GM18498 (cell line): ENCODE results near the gene SBF2.
"Not testable (repeated sequence)": the region's sequence is repeated elsewhere in the genome, so short reads cannot be mapped to it uniquely, and the experiment has no call there.

Source experiments
- ATAC-seq: cut with Tn5 transposase; IDR thresholded peaks from one replicate; pipeline ENCODE4 v1.9.1; 2021; ENCODE audit warnings: mild to moderate bottlenecking, moderate library complexity; ENCODE audit not compliant: unreplicated experiment

SBF2 gene

DNA sequence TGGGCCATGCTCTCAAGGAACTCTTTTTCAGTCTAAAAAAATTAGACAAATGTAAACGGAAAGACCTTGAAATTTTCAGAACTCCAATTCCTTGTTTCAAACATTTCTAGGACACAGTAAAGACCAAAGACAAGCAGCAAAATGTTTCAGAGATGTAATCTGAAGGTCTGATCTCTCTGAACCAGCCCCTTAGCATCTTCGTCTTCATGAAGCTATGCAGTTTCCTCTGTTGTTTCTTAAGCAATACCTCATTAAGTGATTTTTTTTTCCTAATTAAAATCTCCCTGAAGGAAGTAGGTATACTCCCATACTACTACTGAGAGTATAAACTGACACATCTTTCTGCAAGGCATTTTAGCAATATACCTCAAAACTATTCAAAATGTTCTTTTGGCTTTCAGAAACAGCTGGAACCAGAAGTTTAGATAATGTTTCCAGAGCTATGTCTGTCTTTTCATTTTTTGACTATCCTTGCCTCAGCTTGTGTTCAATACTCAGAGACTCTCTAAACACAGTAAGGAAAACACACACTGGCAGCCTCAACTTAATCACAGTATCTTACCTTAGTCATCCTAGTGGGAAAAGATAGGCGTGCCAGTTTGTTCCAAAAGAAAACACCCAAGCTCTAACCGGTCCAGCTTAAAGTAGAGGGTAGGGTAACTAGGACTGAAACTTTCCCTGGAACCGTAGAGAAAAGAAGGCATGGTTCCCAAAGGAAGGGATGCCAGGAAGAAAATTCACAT is 25.1 kb downstream of the SBF2 start:
- ATAC-seq: no peak

- no peak for ATAC-seq
These were observed 26.2 kb downstream of the SBF2 start for GRCh38 chr11:10267821-10268220.

DNA sequence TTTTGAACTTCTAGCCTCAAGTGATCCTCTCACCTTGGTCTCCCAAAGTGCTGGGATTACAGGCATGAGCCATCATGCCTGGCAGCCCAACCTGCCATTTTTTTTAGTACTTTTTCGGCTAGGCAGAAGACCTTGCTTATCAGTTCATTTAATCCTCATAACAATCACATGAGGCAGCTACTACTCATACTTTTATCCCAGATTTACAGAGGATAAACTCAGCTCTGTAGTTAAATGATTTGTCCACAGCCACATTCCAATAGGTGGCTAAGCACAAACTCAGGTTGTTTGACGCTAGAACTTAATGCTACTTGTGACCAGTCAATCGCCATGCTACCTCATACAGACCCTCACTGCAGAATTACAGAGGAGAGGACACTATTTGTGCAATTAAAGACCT is 28.1 kb downstream of the SBF2 start:
- ATAC-seq: no peak

- ATAC-seq: not testable (repeated sequence)
These were observed 29.3 kb downstream of the SBF2 start for GRCh38 chr11:10264716-10265115.

DNA sequence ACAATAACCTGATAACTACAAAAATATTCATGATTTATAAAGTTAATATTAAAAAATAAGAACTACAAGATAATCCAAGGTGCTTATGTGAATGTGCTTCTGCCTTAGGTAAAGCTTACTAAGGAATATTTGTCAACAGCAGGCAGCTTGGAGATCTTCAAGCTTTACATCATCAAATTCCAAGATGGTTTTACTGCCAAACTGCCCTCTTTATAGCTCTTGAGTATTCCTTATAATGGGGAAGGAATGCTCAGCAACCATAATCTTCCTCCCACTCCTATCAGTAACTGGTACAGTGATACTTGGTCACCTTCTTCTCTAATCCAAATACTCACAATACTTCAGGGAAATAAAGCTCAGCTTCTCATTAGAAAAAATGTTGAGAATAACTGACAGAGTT is 30.1 kb downstream of the SBF2 start:
- ATAC-seq: no peak

GRCh38 chr11:10261821-10262220 is 32.2 kb downstream of the SBF2 start:
- ATAC-seq: no peak

DNA sequence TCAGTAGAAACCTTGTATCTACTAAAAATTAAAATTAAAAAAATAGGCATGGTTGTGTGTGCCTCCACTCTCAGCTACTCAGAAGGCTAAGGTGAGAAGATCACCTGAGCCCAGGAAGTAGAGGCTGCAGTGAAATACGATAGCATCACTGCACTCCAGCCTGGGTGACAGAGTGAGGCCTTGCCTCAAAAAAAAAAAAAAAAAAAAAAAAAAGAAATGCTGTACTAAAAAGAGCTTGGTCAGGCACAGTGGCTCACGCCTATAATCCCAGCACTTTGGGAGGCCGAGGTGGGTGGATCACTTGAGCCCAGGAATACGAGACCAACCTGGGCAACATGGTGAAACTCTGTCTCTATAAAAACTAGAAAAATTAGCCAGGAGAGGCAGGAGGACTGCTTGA is 36.5 kb downstream of the SBF2 start:
- no peak for ATAC-seq

DNA sequence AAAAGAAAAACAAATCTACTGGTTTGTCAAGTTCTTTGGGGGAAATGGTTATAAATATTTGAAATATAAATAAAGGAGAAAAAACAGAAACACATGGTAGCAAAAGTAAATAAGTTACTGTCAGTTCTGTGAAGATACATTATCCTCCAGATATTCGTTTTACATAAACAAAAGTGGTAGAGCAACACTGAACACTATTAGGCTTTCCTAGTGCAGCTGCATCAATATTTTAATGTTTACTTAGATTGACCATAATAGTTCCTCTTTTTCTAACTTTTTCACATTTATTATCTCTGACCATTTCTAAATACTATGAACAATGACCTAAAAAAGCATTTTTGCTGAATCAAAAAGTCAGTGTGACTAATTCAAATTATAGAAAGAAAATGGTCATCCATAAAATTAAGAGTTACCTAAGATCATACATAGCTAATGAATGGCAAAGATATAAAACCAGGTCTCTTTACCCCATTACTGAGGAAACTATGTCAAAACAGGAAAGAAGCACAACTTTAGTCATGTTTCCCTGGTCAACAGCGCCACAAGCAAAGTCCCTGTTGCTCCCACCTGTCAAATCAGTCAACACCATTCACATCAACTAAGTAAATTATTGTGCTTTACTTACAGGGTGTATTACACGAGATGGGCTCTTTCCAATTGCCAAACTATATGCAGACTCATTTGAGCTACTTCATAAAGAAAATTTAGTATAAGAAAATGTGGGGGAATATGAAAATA is 38.5 kb downstream of the SBF2 start:
- no peak for ATAC-seq

DNA sequence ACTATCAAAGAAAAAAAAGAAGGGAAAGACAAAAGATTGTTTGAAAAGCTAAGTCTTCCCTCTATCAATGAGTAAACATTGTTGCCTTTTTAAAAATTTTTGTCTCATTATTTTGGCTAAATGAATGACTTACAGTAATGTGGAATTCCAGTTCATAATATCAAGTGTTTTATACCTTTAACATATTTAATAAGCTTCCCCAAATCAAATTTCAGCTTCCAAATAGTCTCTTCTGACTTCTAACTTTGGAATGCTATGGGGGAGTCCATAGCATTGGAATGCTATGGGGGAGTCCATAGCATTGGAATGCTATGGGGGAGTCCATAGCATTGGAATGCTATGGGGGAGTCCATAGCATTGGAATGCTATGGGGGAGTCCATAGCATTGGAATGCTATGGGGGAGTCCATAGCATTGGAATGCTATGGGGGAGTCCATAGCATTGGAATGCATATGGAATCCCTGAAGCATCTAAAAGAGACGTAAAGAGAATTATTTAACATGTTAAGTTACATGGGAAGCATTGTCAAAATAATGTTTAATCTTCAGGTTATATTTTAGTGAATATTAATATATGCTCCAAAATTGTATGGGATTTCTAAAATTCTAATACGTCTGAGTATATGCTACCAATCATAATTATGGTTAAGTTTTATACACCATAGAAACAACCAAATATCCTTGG is 44.4 kb downstream of the SBF2 start:
- ATAC-seq: not testable (repeated sequence)

DNA sequence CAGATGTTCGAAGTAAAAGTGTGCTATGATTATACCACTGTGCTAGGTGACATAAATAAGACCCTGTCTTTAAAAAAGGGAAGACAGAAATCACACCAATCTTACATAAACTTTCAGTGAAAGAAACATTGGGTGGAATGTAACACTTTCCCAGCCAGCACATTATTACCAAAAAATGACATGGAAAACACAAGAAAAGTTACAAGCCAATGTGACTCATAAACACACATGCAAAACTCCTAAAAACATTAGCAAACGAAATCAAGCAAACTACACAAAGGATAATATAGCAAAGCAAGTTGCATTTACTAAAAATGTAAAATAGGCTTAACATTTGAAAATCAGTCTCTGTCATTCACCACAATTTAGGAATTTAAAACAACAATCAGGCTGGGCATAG is 47.0 kb downstream of the SBF2 start:
- ATAC-seq: no peak

GRCh38 chr11:10243896-10244575 is 50.0 kb downstream of the SBF2 start:
- no peak for ATAC-seq

DNA sequence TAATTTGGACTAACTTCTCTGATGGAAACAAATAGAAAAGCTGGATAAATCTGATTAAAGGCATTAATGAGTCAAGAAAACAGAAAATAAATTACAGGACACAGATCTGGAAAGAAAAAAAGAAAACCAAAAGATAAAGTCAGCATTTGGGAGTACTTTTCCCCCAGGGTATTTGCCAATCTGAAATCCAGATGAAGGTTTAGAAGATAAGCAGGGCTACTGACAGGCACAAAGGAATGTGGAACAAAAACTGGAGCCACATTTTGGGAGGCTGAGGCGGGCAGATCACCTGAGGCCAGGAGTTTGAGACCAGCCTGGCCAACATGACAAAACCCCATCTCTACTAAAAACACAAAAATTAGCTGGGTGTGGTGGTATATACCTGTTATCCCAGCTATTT is 57.2 kb downstream of the SBF2 start:
- ATAC-seq: no peak

- no peak for ATAC-seq
These were observed 60.4 kb downstream of the SBF2 start for GRCh38 chr11:10233581-10233980.

- no peak for ATAC-seq
These were observed 61.3 kb downstream of the SBF2 start for GRCh38 chr11:10232756-10233155.

DNA sequence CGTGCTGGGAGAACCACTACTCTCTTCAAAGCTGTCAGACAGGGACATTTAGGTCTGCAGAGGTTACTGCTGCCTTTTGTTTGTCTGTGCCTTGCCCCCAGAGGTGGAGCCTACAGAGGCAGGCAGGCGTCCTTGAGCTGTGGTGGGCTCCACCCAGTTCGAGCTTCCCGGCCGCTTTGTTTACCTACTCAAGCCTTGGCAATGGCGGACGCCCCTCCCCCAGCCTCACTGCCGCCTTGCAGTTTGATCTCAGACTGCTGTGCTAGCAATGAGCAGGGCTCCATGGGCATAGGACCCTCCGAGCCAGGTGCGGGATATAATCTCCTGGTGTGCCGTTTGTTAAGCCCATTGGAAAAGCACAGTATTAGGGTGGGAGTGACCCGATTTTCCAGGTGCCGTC is 62.2 kb downstream of the SBF2 start:
- ATAC-seq: not testable (repeated sequence)

GRCh38 chr11:10225553-10225952 is 68.5 kb downstream of the SBF2 start:
- ATAC-seq: no peak

DNA sequence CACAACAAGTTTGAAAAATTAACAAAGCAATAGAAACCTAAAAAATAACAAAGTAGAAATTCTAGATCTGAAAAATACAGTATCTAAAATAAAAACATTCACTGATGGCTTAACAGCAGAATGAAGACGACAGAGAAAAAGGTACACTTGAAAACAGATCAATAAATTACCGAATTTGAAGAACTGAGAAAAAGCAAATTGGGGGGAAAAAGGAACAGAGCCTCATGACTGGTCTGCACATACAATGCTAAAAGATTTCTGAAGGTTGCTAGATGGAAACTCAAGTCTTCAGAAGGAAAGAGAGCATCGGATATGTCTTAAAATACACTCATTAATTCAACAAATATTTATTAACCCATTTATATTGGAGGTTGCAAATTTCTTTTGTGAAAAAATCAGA is 71.6 kb downstream of the SBF2 start:
- ATAC-seq: no peak

GRCh38 chr11:10221342-10221741 is 72.7 kb downstream of the SBF2 start:
- no peak for ATAC-seq

DNA sequence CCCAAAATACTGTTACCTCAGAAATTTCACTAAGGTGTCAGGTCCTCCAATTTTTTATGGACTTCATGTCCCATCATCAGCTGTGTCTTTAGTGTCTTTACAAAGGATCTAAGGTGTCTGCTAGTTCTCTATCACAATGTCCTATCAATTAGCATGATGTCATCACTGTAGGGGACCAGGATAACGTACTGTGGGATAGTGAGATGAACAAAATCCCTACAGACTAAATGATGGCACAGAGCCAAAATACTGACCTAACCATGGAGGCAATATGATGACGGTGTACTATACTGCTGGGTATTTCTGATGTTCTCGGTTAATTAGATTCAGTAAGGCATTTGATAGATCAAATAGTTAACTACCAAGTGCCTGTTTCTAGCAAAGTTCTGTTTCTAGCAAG is 82.5 kb downstream of the SBF2 start:
- ATAC-seq: no peak

GRCh38 chr11:10209326-10209725 is 84.7 kb downstream of the SBF2 start:
- no peak for ATAC-seq

GRCh38 chr11:10208131-10208575 is 85.9 kb downstream of the SBF2 start:
- no peak for ATAC-seq
